HG03432 (cell line): Measurements from ENCODE around the gene ETV1.
A peak's percentile ranks its signal among the peaks of the same experiment; 100 is the strongest.

Experiments used
- ATAC-seq: cut with Tn5 transposase; IDR thresholded peaks from one replicate; pipeline ENCODE4 v1.9.1; 2021; ENCODE audit warnings: mild to moderate bottlenecking, moderate library complexity; ENCODE audit not compliant: unreplicated experiment

Gene ETV1

DNA sequence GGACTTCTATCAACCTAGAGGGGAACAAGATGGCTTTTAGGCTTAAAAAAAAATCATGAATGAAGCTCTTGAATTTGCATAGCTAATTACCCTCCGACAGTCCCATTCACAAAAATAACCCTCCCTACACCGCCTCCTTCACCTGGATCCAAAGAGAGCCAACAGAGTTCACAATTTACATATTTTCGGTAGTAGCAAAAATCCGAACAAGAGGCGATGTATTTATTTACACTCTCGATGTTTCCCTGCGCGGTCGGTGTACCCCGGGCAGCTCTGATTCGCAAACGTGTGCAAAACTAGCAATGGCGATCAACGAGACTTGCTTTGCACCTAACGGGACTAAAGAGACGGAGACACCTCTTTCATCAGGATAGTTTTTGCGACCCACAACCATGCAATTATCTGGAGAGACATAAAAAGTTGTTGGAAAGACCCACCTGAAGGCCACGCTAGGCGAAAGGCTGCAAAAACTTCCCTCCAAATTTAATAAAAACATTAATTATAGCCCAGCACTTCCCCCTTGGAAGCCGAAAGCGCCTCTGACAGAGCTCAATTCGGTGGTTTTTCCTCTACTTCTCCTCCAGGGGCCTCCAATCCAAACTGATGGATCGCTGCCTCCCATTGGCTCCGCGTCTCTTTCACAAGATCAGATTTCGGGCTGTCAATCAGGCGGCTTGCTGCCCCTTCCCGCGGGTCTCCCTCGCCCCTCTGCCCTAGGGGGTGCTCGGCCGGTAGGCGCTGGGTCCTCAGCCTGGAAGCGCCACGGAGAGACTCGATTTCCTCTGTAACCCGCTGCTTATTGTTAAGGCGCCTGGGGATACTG is at the start of gene ETV1:
Gene ETV1 (minus strand): TSS at position 541 of the 823 bp plus-strand sequence. CDS start 614 bp downstream, outside the sequence.
- ATAC-seq = no peak

DNA sequence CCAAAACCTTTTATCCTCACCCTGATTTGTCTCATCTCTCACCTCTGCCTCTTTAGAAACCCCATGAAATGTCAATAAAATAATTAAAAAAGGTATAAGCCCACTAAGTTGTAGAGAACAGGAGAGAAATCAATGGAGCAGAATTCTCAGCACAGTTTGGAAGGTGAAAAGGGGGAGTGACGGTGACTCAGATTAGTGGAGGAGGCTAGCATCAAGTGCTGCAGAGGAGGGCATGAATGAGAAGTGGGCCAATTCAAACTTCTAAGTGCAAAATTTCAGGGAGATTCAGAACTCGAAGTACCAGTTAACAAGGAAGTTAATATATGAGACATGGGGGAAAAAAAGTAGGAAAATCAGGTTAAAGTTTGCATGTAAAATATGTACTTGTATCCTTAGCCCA is 34.9 kb upstream of the ETV1 start:
- no peak for ATAC-seq

DNA sequence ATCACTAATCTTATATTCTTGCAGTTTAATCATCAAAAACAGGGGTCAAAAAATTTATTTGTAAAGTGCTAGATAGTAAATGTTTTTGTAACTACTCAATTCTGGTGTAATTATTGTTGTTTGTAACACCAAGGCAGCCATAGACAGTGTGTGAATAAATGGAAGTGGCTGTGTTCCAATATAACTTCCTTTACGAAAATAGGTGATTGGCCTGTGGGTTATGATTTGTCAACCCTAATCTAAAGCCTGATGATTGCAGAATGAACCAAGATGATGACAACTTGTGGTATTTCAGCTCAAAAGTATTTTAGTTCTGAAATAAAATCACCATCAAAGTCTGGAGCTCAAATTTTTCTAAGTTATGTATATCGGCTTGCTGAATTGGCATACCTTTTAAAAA is 34.4 kb upstream of the ETV1 start:
- no peak for ATAC-seq

DNA sequence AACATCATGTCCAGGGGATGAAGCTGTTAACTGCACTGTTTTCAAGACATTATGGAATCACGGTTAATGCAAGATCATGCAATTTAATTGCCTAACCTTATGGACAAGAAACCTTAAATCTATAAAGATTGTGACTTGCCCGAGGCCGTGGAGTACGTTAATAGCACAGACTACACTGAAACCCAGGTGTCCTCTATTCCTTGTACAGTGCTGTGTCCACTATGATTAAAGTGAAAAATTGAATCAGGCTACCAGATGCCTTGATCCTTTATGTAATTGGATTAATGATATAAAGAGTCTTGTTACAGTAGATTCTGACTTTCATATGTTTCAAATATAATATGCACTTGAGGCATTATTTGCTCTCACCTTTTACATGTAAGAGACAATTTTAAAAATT is 33.9 kb upstream of the ETV1 start:
- no peak for ATAC-seq

DNA sequence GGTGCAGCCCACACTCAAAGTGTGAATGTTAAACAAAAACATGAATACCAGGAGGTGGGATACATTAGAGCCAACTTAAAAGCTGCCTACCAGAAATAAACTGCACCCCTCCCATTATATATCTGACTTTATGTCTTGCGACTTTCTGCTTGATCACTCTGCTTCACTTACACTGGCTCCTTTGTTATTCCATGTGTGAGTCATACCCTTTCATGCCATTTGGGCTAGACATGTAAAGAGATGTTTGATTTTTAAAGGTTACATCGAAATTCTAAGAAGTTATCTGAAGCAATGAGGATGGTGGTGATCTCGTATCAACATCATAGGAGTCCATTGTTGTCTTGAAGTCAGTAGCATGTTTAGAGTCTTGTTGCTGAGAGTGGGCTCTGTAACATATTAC is 31.6 kb upstream of the ETV1 start:
- ATAC-seq = no peak

DNA sequence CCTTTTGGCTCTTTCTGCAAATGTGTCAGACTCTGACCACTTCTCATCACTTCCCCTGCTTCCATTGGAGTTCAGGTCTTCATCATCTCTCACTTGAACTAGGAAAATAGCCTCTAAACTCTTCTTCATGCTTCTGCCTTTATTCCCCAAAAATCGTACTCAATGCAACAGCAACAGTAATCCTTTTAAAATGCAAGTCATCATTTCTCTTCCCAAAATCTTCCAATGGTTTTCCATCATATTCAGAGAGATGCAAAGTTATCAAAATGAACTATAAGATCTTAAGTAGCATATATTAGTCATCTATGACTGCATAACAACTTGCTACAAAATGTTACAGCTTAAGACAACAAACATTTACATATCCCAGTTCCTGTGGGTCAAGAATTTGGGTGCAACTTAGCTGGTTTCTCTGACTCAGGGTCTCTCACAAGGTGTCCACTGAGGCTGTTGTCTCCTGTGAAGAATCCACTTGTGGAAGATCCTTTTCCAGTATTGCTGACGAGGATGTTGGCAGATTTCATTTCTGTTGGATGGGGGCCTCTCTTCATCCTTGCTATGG is 31.0 kb upstream of the ETV1 start:
- ATAC-seq = no peak

DNA sequence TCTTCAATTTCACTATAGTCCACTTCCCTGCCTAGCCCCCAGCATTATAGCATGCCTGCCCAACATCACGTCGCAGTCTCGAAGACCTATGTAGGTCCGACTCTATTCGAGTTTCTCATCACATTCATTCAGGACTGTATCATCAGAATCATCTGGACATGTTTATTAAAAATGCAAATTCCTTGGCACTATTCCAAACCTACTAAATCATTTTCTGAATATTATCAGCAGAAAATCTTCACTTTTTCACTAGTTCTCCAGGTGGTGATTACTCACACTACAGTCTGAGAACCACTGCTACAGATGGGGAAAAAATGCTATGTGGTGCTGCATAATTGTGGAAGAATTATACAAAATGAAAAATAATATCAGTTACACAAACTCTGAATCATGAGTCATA is 29.3 kb upstream of the ETV1 start:
- ATAC-seq = no peak

DNA sequence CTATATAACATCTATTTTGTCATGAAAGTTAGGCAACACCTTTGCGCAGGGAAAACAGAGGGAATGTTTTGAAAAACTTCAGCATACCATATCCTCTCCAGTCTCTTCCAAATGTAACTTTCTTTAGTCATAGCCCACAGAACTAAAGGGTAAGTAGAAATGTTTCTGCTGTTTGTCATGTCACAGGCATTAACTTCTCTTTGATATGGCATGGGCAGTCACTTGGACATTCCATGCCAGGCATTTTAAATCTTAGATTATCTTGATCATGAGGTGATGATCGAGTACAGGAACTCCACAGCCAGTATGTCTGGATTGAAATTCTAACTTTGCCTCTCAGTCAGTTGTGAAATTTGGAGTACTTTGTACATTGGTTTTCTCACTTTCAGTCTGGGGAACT is 27.5 kb upstream of the ETV1 start:
- ATAC-seq = no peak

DNA sequence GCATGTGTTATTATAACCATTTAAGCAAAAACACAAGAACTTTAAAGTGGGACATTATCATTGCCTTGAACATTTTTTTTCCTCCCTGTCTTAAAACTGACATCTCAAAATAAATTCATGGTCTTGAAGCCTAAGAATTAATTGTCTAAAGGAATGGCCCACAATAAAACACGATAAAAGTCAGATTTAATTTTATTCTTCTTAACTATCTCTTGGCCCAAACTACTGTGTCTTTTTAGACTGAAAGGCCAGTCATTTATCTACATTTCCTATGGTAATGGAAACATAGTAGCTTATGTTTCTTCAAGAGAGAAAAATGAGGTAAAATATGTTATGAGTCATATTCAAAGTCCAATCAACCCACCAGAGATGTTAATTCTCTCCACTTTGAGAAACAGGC is 24.4 kb upstream of the ETV1 start:
- ATAC-seq = no peak

DNA sequence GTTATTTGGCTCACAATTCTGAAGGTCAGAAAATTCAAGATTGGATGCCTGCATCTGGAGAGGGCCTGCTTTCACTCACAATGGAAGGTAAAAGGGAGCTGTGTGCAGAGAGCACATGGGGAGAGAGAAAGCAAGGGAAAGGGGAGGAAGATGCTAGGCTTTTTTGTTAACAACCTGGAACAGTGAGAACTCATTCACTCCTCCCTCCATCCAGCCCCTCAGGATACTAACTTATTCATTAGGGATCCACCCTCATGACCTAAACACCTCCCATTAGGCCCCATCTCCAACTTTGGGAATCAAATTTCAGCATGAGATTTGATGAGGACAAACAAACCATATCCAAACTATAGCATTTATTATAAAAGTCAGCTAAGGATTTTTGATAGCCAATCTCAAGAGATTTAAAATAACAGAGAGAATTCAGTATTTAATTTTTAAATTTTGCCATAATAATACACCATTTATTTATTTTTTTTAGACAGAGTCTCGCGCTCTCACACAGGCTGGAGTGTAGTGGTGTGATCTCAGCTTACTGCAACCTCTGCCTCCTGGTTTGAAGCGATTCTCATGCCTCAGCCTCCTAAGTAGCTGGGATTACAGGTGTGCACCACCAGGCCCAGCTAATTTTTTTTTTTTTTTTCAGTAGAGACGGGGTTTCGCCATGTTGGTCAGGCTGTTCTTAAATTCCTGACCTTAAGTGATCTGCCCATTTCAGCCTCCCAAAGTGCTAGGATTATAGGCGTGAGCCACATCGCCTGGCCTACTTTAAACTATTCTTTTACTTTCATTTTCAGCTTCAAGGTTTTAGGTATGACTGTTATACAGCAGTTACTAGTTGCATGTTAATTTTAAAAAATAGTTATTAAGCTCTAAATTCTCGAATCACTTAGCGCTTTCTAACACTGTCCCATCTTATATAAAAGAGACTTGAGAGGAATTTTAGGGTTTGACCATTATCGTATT is 20.3 kb upstream of the ETV1 start:
- peak; percentile 57 for ATAC-seq

DNA sequence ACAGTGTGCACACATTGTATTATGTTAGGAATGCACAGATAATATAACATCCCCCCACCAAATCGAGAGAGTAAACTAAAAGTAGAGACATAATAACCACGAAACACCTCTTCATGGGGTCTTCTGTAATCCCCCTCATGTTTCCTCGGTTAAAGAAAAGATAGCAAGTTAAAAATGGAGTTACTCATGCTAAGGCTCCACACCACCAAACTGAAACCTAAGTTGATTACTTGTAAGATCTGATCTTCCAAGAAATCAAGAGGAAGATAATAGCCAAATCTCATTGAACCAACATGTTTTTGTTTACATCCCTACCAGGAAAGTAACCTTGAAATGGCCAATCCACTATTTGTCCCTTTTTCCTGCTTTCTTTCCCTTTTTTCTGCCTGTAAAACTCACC is 11.7 kb upstream of the ETV1 start:
- no peak for ATAC-seq

DNA sequence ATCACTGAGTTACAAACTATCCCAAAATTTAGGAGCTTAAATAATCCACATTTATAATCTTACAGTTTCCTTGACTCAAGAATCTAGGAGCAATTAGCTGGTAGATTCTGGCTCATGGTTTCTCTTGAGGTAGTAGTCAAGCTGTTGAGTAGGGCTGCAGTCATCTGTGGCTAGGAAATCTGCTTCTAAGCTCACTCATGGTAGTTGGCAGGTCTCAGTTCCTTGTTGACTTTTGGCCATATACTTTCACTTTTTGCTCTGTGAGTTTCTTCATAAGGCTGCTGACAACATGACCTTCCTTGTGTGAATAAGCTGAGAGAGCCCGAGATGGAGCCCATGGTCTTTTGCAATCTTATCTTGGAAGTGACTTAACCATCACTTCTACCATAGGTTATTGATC is 10.8 kb upstream of the ETV1 start:
- ATAC-seq = peak; percentile 89

DNA sequence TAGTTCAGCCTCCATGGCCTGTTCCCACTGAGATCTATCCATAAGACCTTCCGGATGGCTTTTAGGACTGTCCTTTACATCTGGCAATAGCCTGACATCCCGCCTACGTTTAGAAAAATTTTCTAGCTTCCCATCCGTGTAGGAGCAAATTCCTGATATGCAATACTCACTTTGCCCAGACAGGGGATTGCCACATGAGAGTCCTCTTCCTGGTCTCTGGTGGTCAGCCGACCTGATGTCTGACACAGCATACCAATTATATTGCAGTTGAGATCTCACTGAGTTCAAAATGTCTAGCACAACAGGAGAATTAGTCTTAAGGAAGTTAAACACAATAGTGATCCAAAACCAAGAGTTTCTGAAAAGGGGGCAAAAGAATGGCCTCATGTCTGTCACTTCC is 9.4 kb upstream of the ETV1 start:
- no peak for ATAC-seq

DNA sequence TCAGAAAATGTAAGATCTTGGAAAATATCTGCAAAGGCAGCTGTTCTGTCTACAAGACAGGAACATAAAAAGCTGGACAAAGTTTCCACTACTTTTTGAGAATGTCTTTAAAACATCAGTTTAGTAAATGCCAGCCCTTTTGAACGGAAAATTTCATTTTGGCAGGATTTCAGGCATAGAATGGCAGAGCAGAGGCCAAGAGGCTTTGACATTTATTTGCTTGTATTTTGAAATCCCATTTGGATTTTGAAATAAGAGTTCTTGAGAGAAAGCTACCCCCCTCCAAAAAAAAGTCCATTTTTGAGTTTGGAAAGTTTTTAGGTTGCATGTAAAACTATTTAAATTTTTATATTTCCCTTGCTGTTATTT is 3.1 kb upstream of the ETV1 start:
- ATAC-seq = no peak

DNA sequence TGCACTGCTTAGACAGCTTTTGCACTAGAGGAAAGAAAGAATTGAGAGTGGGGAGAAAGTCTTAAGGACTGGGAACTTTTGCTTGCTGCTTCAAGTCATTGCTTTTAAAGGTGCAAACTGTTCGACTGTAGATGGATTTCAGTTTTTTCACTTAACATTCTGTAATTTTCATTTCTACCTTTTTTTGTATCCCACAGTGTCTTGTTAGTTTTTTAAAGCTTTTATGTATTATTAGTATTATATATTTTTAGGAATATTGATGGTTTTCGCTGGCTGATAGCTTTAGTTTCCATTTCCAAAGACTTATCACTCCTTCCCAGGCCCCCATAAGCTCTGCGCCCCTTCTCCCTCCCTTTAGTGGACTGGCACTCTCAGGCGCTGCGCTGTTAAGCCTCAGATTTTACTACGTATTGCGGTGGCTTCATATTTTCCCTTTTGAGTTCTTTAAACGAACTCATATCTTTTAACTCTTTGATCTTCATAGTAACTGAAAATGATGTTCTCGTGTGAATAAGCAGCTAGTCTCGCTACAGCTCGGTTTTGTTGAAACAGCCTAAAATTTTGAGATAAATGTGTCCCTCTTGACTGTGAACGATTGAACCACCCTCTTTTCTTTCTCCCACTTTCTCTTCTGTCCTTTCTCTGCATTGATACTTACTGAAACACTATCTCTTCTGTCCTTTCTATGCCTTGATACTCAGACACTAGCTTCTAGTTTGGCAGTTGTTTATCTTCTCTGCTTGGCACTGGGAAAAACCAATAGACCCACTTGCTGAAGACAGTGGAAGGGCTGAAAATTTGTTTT is 2.5 kb upstream of the ETV1 start:
- ATAC-seq = no peak

DNA sequence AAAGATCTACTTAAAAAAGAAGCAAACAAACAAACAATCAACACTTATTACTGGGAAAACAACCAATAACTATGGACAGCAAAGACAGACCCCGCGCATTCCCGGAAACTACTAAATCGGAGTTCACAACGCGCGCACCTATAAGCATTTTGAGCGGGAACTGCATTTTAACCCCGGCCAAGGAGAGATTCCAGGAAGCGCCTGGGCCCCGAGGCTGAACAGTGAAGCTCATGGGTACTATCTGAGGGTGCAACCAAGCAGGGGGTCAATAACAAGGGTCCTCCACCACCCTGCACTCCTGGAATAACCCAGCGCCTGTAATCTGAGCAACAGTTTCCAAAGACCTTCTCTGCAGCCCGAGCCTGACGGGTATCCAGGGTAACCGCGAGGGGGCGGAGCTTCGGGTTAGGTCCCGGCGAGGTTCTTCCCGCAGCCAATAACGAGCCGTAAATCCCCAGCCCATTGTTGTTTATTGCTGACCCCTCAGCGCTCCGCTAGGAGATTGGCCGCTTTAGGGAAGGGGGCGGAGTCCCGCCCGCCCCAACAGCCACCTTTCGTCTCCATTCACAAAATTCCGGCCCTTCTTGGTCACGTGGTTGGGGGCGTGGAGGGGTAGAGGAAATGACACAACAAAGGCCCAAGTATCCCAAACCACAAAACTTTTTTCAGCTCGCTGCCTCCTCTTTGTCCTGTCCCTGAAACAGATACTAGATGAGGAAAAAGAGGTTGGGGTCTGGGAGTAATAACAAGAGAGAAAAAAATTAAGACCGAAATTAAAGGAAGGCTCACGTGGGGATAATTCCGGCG is 1.7 kb upstream of the ETV1 start:
- ATAC-seq = peak; percentile 90

DNA sequence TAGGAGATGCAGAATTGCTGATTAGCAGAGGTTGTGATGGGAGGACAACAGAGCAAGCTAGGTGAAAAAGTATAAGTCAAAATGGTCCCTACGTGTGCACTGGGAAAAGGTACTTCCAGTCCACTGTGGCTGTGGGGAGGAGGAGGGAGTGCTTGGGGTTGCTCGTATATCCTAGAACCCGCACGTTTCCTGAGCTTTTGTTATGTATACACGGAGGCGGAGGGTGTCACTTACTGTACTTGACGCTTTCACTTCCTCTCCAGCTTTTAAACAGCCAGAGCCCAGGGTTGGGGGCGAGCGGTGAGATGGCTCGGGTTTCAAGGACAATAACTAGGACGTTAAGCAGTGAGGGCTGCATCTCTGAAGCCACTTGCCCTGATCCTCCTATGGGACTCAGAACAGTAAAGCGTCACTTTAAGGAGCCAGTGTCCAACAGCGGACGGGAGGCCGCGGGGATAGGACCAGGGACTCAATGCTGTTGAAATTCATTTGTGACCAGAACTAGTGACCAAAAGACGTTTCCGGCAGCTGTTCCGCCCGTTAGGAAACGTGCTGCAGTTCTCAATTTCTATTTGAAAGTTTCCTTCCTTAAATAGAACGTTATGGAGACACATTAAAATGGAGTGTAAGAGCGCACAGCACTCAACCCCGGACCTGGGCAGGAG is 985 bp upstream of the ETV1 start:
- peak; percentile 51 for ATAC-seq

DNA sequence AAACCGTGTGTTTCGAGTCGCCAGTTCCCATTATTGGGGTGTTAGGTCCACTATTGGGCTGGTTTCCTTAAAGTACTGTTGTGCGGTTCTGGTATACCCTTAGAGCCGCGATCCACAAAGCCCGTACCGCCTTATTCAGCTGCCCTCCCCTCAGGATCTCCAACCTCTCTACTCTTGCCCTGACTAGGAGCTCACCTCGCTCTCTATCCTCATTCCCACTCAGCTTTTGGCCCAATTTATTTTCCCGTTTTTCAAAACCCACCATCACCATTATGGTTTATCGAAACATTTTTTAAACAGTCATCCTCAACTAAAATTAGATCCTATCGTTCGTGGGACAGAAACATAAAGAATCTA is 461 bp upstream of the ETV1 start:
- ATAC-seq = no peak

DNA sequence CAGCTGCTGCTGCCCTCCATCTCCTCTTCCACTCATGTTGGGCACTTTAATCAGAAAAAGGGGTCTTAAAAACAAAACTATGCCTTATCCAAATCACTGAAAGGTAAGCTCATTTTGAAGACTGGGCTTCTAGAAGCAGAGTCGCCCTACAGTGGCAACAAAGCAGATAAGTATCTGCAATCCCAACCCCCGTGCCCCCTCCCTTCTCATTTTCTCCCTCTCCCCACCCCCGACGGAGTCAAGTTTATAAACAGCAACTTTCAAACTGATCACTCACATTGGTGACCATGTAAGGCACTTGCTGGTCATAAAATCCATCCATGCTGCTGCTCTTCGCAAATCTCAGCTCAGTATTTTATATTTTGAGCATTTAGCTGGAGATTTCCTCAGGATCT is 738 bp downstream of the ETV1 start:
- no peak for ATAC-seq

DNA sequence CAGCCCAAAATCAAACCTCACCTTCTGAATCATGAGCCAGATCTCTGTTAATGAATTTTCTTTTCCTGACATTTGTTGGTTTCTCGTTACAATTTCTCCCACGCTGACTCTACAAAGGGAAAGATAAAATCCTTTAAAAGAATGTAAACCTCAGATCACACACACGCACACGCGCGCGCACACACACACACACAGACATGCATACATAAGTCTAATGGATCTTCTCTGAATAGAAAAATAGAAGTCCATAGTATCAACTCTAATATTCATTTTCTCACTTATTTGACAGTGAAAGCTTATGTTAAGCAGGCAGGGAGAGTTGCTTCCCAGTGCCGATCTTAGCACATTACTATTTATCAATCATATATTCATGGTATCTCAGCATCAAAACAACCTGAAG is 1.4 kb downstream of the ETV1 start:
- ATAC-seq = no peak
